Measurements from ENCODE around the gene RAD9A.
"Not testable (repeated sequence)": the region's sequence is repeated elsewhere in the genome, so short reads cannot be mapped to it uniquely, and the experiment has no call there.

RAD9A gene

DNA sequence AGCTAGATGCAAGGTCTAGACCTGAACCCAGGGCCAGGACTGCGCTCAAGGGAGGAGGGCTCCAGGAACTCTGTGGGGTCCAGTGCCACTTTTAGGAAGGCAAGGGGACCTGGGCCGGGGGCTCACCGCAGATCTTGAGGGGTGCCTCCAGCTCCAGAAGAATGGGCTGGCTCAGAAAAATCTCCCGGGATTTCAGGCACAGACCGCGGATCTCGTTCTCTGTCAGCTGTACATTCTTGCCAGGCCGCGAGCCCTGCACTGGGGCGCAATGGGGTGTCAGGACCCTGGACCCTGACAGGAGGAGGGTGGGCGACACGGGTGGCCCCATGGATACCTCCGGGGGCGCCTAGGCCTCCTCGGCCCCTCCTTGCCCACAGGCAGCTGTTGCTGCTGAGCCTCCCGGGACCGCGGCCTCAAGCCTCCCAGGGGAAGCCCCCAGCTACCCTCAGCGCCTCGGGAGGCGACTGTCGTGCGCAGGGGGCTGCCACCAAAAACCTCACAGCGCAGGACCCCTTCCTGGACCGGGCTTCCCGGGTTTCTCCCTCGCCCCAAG, 9.2 kb downstream of the RAD9A start:
- H3K4me3 ChIP-seq (ENCODE audit: control insufficient read depth, low read depth, low read length) = peak overlapping the region; percentile 93
- no peak for DNase-seq (ENCODE audit: low read depth)
- TF ChIP-seq CTCF (IDR thresholded peaks at IDR 0.05; ENCODE audit: control insufficient read depth, insufficient read depth, low read depth, low read length, missing control alignments) = no peak

DNA sequence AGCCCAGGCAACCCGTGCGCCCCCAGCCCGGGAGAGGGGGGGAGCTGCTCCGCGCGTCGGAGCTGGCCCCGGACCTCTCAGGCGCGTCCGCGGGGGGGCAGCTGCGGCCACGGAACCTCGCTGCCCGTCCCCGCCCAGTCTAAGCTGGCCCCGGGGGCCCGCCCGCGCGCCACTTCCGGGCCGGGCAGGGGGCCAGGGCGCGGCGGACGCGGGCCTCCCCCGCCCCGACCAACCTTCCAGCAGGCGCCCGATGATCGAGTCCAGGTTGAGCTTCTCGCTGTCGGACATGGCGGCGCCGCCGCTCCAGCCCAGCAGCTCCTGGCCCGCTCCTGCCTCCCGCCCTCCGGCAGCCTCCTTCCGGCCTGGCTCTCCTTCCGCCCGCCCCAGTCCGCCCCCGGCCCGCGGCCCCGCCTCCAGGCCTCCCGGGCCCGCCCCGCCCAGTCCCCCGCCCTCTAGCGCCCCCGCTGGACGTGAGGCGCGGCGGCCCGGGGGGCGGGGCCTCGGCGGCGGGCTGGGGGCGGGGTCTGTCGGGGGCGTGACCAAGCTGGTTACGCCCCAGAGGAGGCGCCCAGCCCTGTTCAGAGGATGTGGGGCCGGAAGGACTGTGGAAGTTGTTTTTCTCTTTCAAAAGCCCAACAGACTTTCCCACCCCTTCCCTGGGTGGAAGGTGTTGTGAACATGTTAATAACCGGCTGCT, 9.9 kb downstream of the RAD9A start, which contains the start of gene PPP1CA:
Gene PPP1CA, minus strand, starts transcription at position 364 of the 697 bp plus-strand sequence. Its CDS starts 76 bp downstream, at position 288.
- DNase-seq (ENCODE audit: low read depth) = peak; percentile 38
- peak; percentile 17 for TF ChIP-seq CTCF (IDR thresholded peaks at IDR 0.05; ENCODE audit: control insufficient read depth, insufficient read depth, low read depth, low read length, missing control alignments)
- peak within 1 kb of the TSS; percentile 93 for H3K4me3 ChIP-seq (ENCODE audit: control insufficient read depth, low read depth, low read length)

- DNase-seq (ENCODE audit: low read depth) = not testable (repeated sequence)
- peak overlapping the region; percentile 32 for H3K4me3 ChIP-seq (ENCODE audit: control insufficient read depth, low read depth, low read length)
Observed at GRCh38 chr11:67402192-67402839, 10.5 kb downstream of the RAD9A start.

- not testable (repeated sequence) for H3K4me3 ChIP-seq (ENCODE audit: control insufficient read depth, low read depth, low read length); DNase-seq (ENCODE audit: low read depth)
Observed at GRCh38 chr11:67403085-67403484, 11.3 kb downstream of the RAD9A start.

GRCh38 chr11:67404515-67405195, 12.9 kb downstream of the RAD9A start:
- no peak overlapping the region for H3K4me3 ChIP-seq (ENCODE audit: control insufficient read depth, low read depth, low read length)
- TF ChIP-seq CTCF (IDR thresholded peaks at IDR 0.05; ENCODE audit: control insufficient read depth, insufficient read depth, low read depth, low read length, missing control alignments) = no peak
- no peak for DNase-seq (ENCODE audit: low read depth)

DNA sequence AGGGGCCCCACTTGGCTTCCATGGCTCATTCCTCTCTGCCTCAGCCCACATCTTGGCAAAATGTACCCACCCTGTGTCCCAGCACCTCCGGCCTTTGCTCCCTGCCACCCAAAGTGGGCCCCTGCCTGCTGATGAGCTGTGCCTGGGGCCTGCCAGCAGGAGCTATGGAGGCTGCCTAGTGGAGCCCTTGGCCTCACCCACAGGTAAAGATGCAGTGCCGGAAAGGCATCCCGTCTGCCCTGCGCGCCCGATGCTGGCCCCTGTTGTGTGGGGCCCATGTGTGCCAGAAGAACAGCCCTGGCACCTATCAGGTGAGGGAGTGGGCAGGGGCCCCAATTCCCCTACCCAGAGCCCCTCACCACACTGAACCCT, 13.4 kb downstream of the RAD9A start:
- no peak for TF ChIP-seq CTCF (IDR thresholded peaks at IDR 0.05; ENCODE audit: control insufficient read depth, insufficient read depth, low read depth, low read length, missing control alignments)
- no peak for DNase-seq (ENCODE audit: low read depth)
- H3K4me3 ChIP-seq (ENCODE audit: control insufficient read depth, low read depth, low read length) = no peak overlapping the region

DNA sequence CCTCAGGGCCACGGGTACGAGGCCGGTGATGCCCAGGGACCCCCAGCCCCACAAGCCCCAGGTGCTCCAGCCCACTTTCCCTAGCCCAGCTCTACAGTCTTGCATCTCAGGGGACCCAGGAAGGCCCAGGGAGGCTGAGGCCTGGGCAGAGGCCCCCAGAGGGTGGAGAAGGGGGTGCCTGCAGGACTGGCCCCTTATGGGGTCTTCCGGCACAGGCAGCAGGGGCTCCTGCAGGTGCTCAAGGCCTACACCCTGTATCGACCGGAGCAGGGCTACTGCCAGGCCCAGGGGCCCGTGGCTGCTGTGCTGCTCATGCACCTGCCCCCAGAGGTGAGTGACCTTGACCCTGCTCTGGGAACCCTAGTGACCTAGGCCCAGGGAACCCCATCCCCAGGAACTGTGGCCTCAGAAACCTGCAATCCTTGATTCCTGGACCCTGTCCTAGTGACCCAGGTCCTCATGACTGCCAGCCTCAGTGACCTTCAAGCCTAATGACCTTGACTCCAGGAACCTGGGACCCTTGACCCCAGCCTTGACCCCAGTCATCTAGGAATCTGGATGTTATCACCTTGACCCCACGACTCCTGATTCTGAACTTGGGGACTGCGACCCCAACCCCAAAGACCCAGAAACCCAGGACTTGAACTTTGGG, 14.0 kb downstream of the RAD9A start:
- H3K4me3 ChIP-seq (ENCODE audit: control insufficient read depth, low read depth, low read length) = no peak overlapping the region

More for the DNA sequence above, 14.0 kb downstream of the RAD9A start:
- DNase-seq (ENCODE audit: low read depth) = no peak
- no peak for TF ChIP-seq CTCF (IDR thresholded peaks at IDR 0.05; ENCODE audit: control insufficient read depth, insufficient read depth, low read depth, low read length, missing control alignments)
